ENCODE data around the gene VAT1L. TPM values are rescaled to one million over a fixed set of nuclear protein-coding genes. Genes with fewer than 3 reads are reported as not detected.

Gene VAT1L
- total RNA-seq, 1 donor = under 0.01 TPM

GRCh38 chr16:77767211-77767610, 21.2 kb upstream of the VAT1L start:
- no peak overlapping the region for H2AFZ ChIP-seq (ENCODE audit: low read length)
- H3K9me3 ChIP-seq (ENCODE audit: low read depth, low read length) = no peaks in the 10 kb centered on the region
- no peak overlapping the region for H3K4me3 ChIP-seq (ENCODE audit: insufficient read depth, low read length)
- H3K79me2 ChIP-seq (ENCODE audit: insufficient read depth, low read length) = no peaks in the 10 kb centered on the region
- H3K4me2 ChIP-seq (ENCODE audit: insufficient read depth, low read length) = no peak overlapping the region
- TF ChIP-seq, protein P1, sequence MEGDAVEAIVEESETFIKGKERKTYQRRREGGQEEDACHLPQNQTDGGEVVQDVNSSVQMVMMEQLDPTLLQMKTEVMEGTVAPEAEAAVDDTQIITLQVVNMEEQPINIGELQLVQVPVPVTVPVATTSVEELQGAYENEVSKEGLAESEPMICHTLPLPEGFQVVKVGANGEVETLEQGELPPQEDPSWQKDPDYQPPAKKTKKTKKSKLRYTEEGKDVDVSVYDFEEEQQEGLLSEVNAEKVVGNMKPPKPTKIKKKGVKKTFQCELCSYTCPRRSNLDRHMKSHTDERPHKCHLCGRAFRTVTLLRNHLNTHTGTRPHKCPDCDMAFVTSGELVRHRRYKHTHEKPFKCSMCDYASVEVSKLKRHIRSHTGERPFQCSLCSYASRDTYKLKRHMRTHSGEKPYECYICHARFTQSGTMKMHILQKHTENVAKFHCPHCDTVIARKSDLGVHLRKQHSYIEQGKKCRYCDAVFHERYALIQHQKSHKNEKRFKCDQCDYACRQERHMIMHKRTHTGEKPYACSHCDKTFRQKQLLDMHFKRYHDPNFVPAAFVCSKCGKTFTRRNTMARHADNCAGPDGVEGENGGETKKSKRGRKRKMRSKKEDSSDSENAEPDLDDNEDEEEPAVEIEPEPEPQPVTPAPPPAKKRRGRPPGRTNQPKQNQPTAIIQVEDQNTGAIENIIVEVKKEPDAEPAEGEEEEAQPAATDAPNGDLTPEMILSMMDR (IDR thresholded peaks at IDR 0.05; ENCODE audit: extremely low read depth, low read depth, low read length) = no peak
- no peaks in the 10 kb centered on the region for H3K36me3 ChIP-seq (ENCODE audit: insufficient read depth, low read length)
- H3K4me1 ChIP-seq (ENCODE audit: insufficient read depth, low read length) = no peaks in the 10 kb centered on the region
- H3K27ac ChIP-seq (ENCODE audit: low read depth, low read length) = no peak overlapping the region
- H3K27me3 ChIP-seq (ENCODE audit: insufficient read depth, low read length) = no peaks in the 10 kb centered on the region
- DNase-seq (ENCODE audit: insufficient read length, low spot score, missing footprints) = no peak
- H4K20me1 ChIP-seq (ENCODE audit: insufficient read depth, low read length) = no peaks in the 10 kb centered on the region

GRCh38 chr16:77767826-77768225, 20.5 kb upstream of the VAT1L start:
- TF ChIP-seq, protein P1 (IDR thresholded peaks at IDR 0.05; ENCODE audit: extremely low read depth, low read depth, low read length) = no peak
- Histone ChIP-seq H3K79me2 (ENCODE audit: insufficient read depth, low read length) (no peaks in the 10 kb centered on the region), H3K4me1 (ENCODE audit: insufficient read depth, low read length) (no peaks in the 10 kb centered on the region), H3K9me3 (ENCODE audit: low read depth, low read length) (no peaks in the 10 kb centered on the region), H4K20me1 (ENCODE audit: insufficient read depth, low read length) (no peaks in the 10 kb centered on the region), H2AFZ (ENCODE audit: low read length) (no peak overlapping the region), H3K4me3 (ENCODE audit: insufficient read depth, low read length) (no peak overlapping the region), H3K27me3 (ENCODE audit: insufficient read depth, low read length) (no peaks in the 10 kb centered on the region), H3K4me2 (ENCODE audit: insufficient read depth, low read length) (no peak overlapping the region), H3K27ac (ENCODE audit: low read depth, low read length) (no peak overlapping the region), H3K36me3 (ENCODE audit: insufficient read depth, low read length) (no peaks in the 10 kb centered on the region)
- no peak for DNase-seq (ENCODE audit: insufficient read length, low spot score, missing footprints)

DNA sequence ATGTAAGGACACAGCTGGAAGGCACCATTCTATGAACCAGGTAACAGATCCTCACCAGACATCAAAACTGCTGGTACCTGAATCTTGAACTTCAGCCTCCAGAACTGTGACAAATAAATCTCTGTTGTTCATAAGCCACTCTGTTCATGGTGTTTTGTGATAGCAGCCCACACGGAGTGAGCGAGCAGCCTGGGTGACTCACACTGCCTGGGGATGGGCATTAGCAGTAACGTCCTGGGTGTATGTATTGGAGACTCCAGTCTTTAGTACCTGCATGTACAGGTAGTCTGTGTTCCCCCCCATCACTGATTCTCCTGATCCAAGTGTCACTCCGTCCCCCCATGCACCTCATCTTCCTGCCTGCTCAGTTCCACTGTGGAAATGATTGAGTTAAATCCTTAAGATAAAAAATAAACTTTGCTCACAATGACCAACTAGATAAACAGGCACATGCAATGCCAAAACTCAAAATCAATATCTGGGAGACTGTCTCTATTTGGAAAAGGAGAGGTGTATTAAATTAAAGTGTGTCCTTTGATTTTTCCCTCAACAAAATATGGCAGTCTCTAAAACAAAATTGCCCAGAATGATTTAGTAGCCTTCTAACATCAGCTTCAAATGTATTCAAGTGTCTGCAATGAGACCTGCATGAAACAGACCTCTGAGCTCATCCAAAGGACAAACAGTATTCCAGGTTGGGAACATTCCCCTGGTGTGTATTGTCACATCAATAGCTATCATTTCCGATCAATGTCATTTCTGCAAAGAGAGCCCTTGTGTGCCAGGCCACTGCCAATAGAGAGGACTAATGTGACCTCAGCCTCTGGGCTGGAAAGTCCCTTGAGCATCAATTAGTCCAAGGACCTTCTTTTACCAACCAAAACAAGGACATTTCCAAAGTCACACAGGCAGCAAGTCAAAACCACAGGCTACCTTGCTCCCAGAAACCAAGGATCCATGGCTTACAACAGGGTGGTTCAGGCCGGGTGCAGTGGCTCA, 12.2 kb upstream of the VAT1L start:
- no peaks in the 10 kb centered on the region for H3K9me3 ChIP-seq (ENCODE audit: low read depth, low read length)
- H3K27ac ChIP-seq (ENCODE audit: low read depth, low read length) = no peak overlapping the region
- no peak overlapping the region for H3K4me3 ChIP-seq (ENCODE audit: insufficient read depth, low read length)
- no peak for DNase-seq (ENCODE audit: insufficient read length, low spot score, missing footprints)
- TF ChIP-seq, protein P1 (IDR thresholded peaks at IDR 0.05; ENCODE audit: extremely low read depth, low read depth, low read length) = no peak
- H3K79me2 ChIP-seq (ENCODE audit: insufficient read depth, low read length) = no peaks in the 10 kb centered on the region
- no peak overlapping the region for H3K4me2 ChIP-seq (ENCODE audit: insufficient read depth, low read length)
- H2AFZ ChIP-seq (ENCODE audit: low read length) = no peak overlapping the region
- H3K4me1 ChIP-seq (ENCODE audit: insufficient read depth, low read length) = no peaks in the 10 kb centered on the region
- H3K27me3 ChIP-seq (ENCODE audit: insufficient read depth, low read length) = no peaks in the 10 kb centered on the region
- H3K36me3 ChIP-seq (ENCODE audit: insufficient read depth, low read length) = no peaks in the 10 kb centered on the region
- H4K20me1 ChIP-seq (ENCODE audit: insufficient read depth, low read length) = no peaks in the 10 kb centered on the region

- H3K9me3 ChIP-seq (ENCODE audit: low read depth, low read length) = no peaks in the 10 kb centered on the region
- no peak overlapping the region for H3K27ac ChIP-seq (ENCODE audit: low read depth, low read length)
- no peaks in the 10 kb centered on the region for H3K4me1 ChIP-seq (ENCODE audit: insufficient read depth, low read length)
- H3K27me3 ChIP-seq (ENCODE audit: insufficient read depth, low read length) = no peaks in the 10 kb centered on the region
- H3K4me2 ChIP-seq (ENCODE audit: insufficient read depth, low read length) = no peak overlapping the region
- no peaks in the 10 kb centered on the region for H3K79me2 ChIP-seq (ENCODE audit: insufficient read depth, low read length)
- no peak overlapping the region for H2AFZ ChIP-seq (ENCODE audit: low read length)
- H4K20me1 ChIP-seq (ENCODE audit: insufficient read depth, low read length) = no peaks in the 10 kb centered on the region
- TF ChIP-seq, protein P1 (IDR thresholded peaks at IDR 0.05; ENCODE audit: extremely low read depth, low read depth, low read length) = no peak
- H3K4me3 ChIP-seq (ENCODE audit: insufficient read depth, low read length) = no peak overlapping the region
- H3K36me3 ChIP-seq (ENCODE audit: insufficient read depth, low read length) = no peaks in the 10 kb centered on the region
- DNase-seq (ENCODE audit: insufficient read length, low spot score, missing footprints) = no peak
Observed at GRCh38 chr16:77777745-77778144, 10.6 kb upstream of the VAT1L start.
